ENCODE measurements around the gene PRDM16. TPM values are rescaled to one million over a fixed set of nuclear protein-coding genes. Genes with fewer than 3 reads are reported as not detected.

PRDM16 gene
- total RNA-seq, 1 experiment from 2014 or later = 0.17 TPM

GRCh38 chr1:3234956-3235355 is 166.0 kb downstream of the PRDM16 start:
- H3K4me1 ChIP-seq (ENCODE audit: insufficient read depth, low read length) = no peaks in the 10 kb centered on the region
- Mint-ChIP-seq H3K36me3 (ENCODE audit: insufficient read depth in 1 of 3, low read depth in 3 of 3) (no peaks in the 10 kb centered on the region), H3K4me1 (peaks cover 4 to 18% of the 10 kb centered on the region in 2 experiments), H3K9me3 (no peaks in the 10 kb centered on the region), H3K27ac (no peak overlapping the region), H3K4me3 (no peak overlapping the region), H3K27me3 (ENCODE audit: low read depth) (no peaks in the 10 kb centered on the region; the same call in 1 of the 2 replicates)
- H3K14ac ChIP-seq (ENCODE audit: insufficient read depth, low read length) = no peak overlapping the region
- no peak overlapping the region for H2AK5ac ChIP-seq (ENCODE audit: insufficient read length, low read length)
- no peak overlapping the region for H2BK5ac ChIP-seq (ENCODE audit: insufficient read length, low read length)
- H2BK12ac ChIP-seq (ENCODE audit: insufficient read length, low read depth, low read length) = no peak overlapping the region
- no peak overlapping the region for H3T11ph ChIP-seq (ENCODE audit: low read length)
- DNase-seq = no peak
- WGBS (ENCODE audit: extremely low coverage, insufficient read length, low lambda C conversion rate) = no CpG with 5 or more reads among the region's 14 CpGs
- H4K8ac ChIP-seq (replicated peaks; ENCODE audit: insufficient read length, low read depth, low read length) = no peak overlapping the region
- no peak overlapping the region for H4K5ac ChIP-seq (ENCODE audit: insufficient read length, low read depth, low read length)
- H3K23me2 ChIP-seq (ENCODE audit: insufficient read length, low read depth, low read length, poor library complexity, severe bottlenecking) = no peaks in the 10 kb centered on the region
- no peak overlapping the region for H3K23ac ChIP-seq (ENCODE audit: insufficient read length, low read depth, low read length)
- H3K79me1 ChIP-seq (ENCODE audit: insufficient read depth, low read depth, low read length, poor library complexity, severe bottlenecking) = no peaks in the 10 kb centered on the region
- no peak overlapping the region for H3K4ac ChIP-seq (ENCODE audit: low read depth, low read length)
- no peak overlapping the region for H3K4me2 ChIP-seq (ENCODE audit: insufficient read depth, insufficient read length, low read length)
- H3K27me3 ChIP-seq (ENCODE audit: insufficient read depth, low read length) = no peaks in the 10 kb centered on the region
- H3K79me2 ChIP-seq (ENCODE audit: insufficient read depth, low read length) = no peaks in the 10 kb centered on the region
- no peak for TF ChIP-seq CTCF (conservative IDR thresholded peaks at IDR 0.05)
- H4K20me1 ChIP-seq (ENCODE audit: control insufficient read depth, insufficient read depth, insufficient read length) = no peaks in the 10 kb centered on the region
- no peaks in the 10 kb centered on the region for H3K9me3 ChIP-seq (ENCODE audit: control insufficient read depth, low read depth, low read length)
- H3K27ac ChIP-seq (ENCODE audit: insufficient read length, low read depth, low read length) = no peak overlapping the region
- H4K91ac ChIP-seq (ENCODE audit: insufficient read length, low read depth, low read length) = no peak overlapping the region
- no peak overlapping the region for H2BK120ac ChIP-seq (ENCODE audit: low read depth, low read length, poor library complexity, severe bottlenecking)
- H3K18ac ChIP-seq (ENCODE audit: insufficient read length, low read depth, low read length) = no peak overlapping the region
- H2AFZ ChIP-seq (ENCODE audit: low read length) = no peak overlapping the region
- H2BK15ac ChIP-seq (ENCODE audit: low read depth, low read length) = no peak overlapping the region
- H3K9ac ChIP-seq (ENCODE audit: extremely low read depth, insufficient read length, low read length) = no peak overlapping the region
- H2BK20ac ChIP-seq (ENCODE audit: low read depth, low read length, poor library complexity, severe bottlenecking) = no peak overlapping the region
- no peak overlapping the region for H3K56ac ChIP-seq (ENCODE audit: insufficient read length, low read depth, low read length)

All from H9 (cell line).